B cell (primary cell): ENCODE results near the gene EIPR1. TPM values are rescaled to one million over a fixed set of nuclear protein-coding genes. Genes with fewer than 3 reads are reported as not detected.

Experiments
- ATAC-seq: fragments of 200-7000 bp; cut with Tn5 transposase; one replicate; pipeline ENCODE4 v1.10.0; 2021; ENCODE audit warnings: low read depth, mild to moderate bottlenecking, moderate number of reproducible peaks, moderate library complexity
- CTCF ChIA-PET: fragments of 350-600 bp; sonication (Branson Sonifier 250); formaldehyde crosslinking; loops from one replicate; lab custom pipeline; 2021; ENCODE audit warnings: antibody characterized with exemption, inconsistent platforms; lab: Charles Lee
- POLR2A ChIA-PET: fragments of 350-600 bp; sonication (Branson Sonifier 250); formaldehyde crosslinking; loops from one replicate; lab custom pipeline; 2021; ENCODE audit warnings: antibody characterized with exemption; lab: Charles Lee
- DNase-seq: peaks from one replicate; pipeline ENCODE4 v3.0.0; 2013
- H2AFZ ChIP-seq: 2 replicates; pipeline ENCODE4 v1.6.1; 2012; ENCODE audit warnings: mild to moderate bottlenecking, low read depth, low read length; ENCODE audit not compliant: insufficient read depth, poor library complexity, severe bottlenecking
- H3K27ac ChIP-seq, 2 donors: 1 replicate in 1 of 2; 2 replicates in 1 of 2; pipeline ENCODE4 v1.5.1; 2012 to 2013; ENCODE audit warnings: low read length in 2 of 2, mild to moderate bottlenecking in 2 of 2, moderate library complexity in 1 of 2
- H3K27me3 ChIP-seq, 4 experiments: fragments of 200-600 bp in 1 of 4; sonication (generic) in 1 of 4; replicated peaks in 1 of 4; 1 replicate in 2 of 4; 2 replicates in 2 of 4; pipeline versions ENCODE4 v1.6.1 to v1.7.0; 2013 to 2016; ENCODE audit warnings: low read length in 3 of 4, mild to moderate bottlenecking in 2 of 4, mixed read lengths in 1 of 4, moderate library complexity in 1 of 4; ENCODE audit not compliant: insufficient read depth in 4 of 4, control insufficient read depth in 3 of 4; ENCODE audit errors: control extremely low read depth in 1 of 4
- H3K36me3 ChIP-seq, 2 experiments: replicated peaks in 1 of 2; 1 replicate in 1 of 2; 2 replicates in 1 of 2; pipeline versions ENCODE4 v1.6.1 to v1.7.1; 2013; ENCODE audit warnings: low read length in 1 of 2; ENCODE audit not compliant: insufficient read depth in 2 of 2, control insufficient read depth in 1 of 2; ENCODE audit errors: control extremely low read depth in 1 of 2, extremely low read depth in 1 of 2
- H3K4me1 ChIP-seq, 2 donors: fragments of 200-600 bp in 1 of 2; sonication (generic) in 1 of 2; 1 replicate in 1 of 2; 2 replicates in 1 of 2; pipeline versions ENCODE4 v1.5.1 to v1.6.1; 2013 to 2017; ENCODE audit warnings: low read length in 2 of 2; ENCODE audit not compliant: control insufficient read depth in 2 of 2, insufficient read depth in 2 of 2
- H3K4me2 ChIP-seq: replicated peaks from 2 replicates; pipeline ENCODE3; 2012; ENCODE audit warnings: mild to moderate bottlenecking, low read depth, low read length; ENCODE audit not compliant: poor library complexity, severe bottlenecking
- H3K4me3 ChIP-seq, 5 experiments: fragments of 200-600 bp in 1 of 5; sonication (generic) in 1 of 5; 1 replicate in 3 of 5; 2 replicates in 2 of 5; pipeline versions ENCODE4 v1.5.1 to v1.7.0; 2011 to 2016; ENCODE audit warnings: low read length in 4 of 5, mild to moderate bottlenecking in 4 of 5, low read depth in 2 of 5, control low read depth in 1 of 5, moderate library complexity in 1 of 5; ENCODE audit not compliant: insufficient read depth in 1 of 5; ENCODE audit errors: control extremely low read depth in 1 of 5, extremely low read depth in 1 of 5
- H3K79me2 ChIP-seq: fragments of 200-600 bp; sonication (generic); one replicate; pipeline ENCODE4 v1.6.0; 2016; ENCODE audit warnings: low read length; ENCODE audit not compliant: control insufficient read depth, insufficient read depth
- H3K9ac ChIP-seq: fragments of 200-600 bp; sonication (generic); 2 replicates; pipeline ENCODE4 v1.6.1; 2017; ENCODE audit warnings: mild to moderate bottlenecking, low read length, moderate library complexity
- H3K9me3 ChIP-seq, 3 donors: one replicate each; pipeline versions ENCODE4 v1.6.1 to v1.7.1; 2013; ENCODE audit warnings: low read length in 2 of 3; ENCODE audit not compliant: control insufficient read depth in 2 of 3, insufficient read depth in 1 of 3; ENCODE audit errors: control extremely low read depth in 1 of 3
- H4K20me1 ChIP-seq: 2 replicates; pipeline ENCODE4 v1.6.0; 2012; ENCODE audit warnings: mild to moderate bottlenecking, low read length; ENCODE audit not compliant: insufficient read depth, control insufficient read depth, poor library complexity, severe bottlenecking
- H3K27ac Mint-ChIP-seq: one replicate; pipeline ENCODE4 v1.8.0; 2021; ENCODE audit warnings: mixed read lengths
- H3K27me3 Mint-ChIP-seq: one replicate; pipeline ENCODE4 v1.8.0; 2021; ENCODE audit warnings: mixed read lengths
- H3K4me1 Mint-ChIP-seq: one replicate; pipeline ENCODE4 v1.8.0; 2021; ENCODE audit warnings: mixed read lengths
- H3K4me3 Mint-ChIP-seq: one replicate; pipeline ENCODE4 v1.8.0; 2021; ENCODE audit warnings: mixed read lengths
- H3K9me3 Mint-ChIP-seq: one replicate; pipeline ENCODE4 v1.8.0; 2022; ENCODE audit warnings: mixed read lengths; ENCODE audit not compliant: insufficient read depth
- EZH2 ChIP-seq: IDR thresholded peaks from 2 replicates; pipeline ENCODE4 v1.6.1; 2012; ENCODE audit warnings: borderline replicate concordance, low read depth, mild to moderate bottlenecking, moderate library complexity, low read length; ENCODE audit not compliant: insufficient read depth, poor library complexity, severe bottlenecking
- WGBS: methylation state at CpG from one replicate; pipeline ENCODE4 v1.1.5; 2013; ENCODE audit warnings: missing lambda C conversion rate; ENCODE audit not compliant: insufficient coverage; 5-methylcytosine and 5-hydroxymethylcytosine counted together
- intact Hi-C: fragments of 100-400 bp; cut with micrococcal nuclease; formaldehyde crosslinking; loops from one replicate; pipeline ENCODE4 v1.10.0; 2022
- polyA plus RNA-seq: library from polyadenylated mRNA; depleted of rRNA; stranded (reverse); fragments of >200 nt; gene quantifications from 2 replicates; pipeline ENCODE4 v1.2.3, GENCODE V29; 2012
- total RNA-seq, 2 donors: library from RNA; stranded (reverse); fragments of 120-200 nt in 1 of 2; gene quantifications; 1 replicate in 1 of 2; 2 replicates in 1 of 2; pipeline versions ENCODE4 v1.2.3 to v1.2.4, GENCODE V29; 2013 to 2022
- TF ChIP-seq, protein P1 (sequence below): fragments of 200-600 bp; IDR thresholded peaks from one replicate; pipeline ENCODE4 v1.8.0; 2022; ENCODE audit warnings: antibody characterized with exemption, mild to moderate bottlenecking

Gene EIPR1
- total and polyA plus RNA-seq, 2 donors (not counting 1 experiment from before 2014, with no cell fraction given): 31.8 to 37.0 TPM

GRCh38 chr2:3244486-3244885 is 133.1 kb downstream of the EIPR1 start:
- H3K4me1 ChIP-seq: peaks cover 29 to 30% of the 10 kb centered on the region in 2 donors
- H3K79me2 ChIP-seq: peaks cover 31% of the 10 kb centered on the region
- intact Hi-C loops: no loop called here
- H3K9me3 ChIP-seq: peaks cover 3 to 12% (median 10%) of the 10 kb centered on the region in 3 donors
- ATAC-seq (no peak), DNase-seq (no peak)
- H3K4me2 ChIP-seq: no peak overlapping the region
- H3K9me3 Mint-ChIP-seq: peaks cover 9% of the 10 kb centered on the region
- H3K36me3 ChIP-seq: peaks cover 3 to 4% of the 10 kb centered on the region in 2 experiments
- no peak overlapping the region for H3K9ac ChIP-seq
- ChIA-PET CTCF (no interaction called here), POLR2A (no interaction called here)
- no peaks in the 10 kb centered on the region for H3K27me3 ChIP-seq
- H3K27me3 Mint-ChIP-seq: no peaks in the 10 kb centered on the region
- no peak overlapping the region for H3K27ac ChIP-seq
- no peak overlapping the region for H3K4me3 ChIP-seq
- no peaks in the 10 kb centered on the region for H4K20me1 ChIP-seq
- TF ChIP-seq, protein P1, sequence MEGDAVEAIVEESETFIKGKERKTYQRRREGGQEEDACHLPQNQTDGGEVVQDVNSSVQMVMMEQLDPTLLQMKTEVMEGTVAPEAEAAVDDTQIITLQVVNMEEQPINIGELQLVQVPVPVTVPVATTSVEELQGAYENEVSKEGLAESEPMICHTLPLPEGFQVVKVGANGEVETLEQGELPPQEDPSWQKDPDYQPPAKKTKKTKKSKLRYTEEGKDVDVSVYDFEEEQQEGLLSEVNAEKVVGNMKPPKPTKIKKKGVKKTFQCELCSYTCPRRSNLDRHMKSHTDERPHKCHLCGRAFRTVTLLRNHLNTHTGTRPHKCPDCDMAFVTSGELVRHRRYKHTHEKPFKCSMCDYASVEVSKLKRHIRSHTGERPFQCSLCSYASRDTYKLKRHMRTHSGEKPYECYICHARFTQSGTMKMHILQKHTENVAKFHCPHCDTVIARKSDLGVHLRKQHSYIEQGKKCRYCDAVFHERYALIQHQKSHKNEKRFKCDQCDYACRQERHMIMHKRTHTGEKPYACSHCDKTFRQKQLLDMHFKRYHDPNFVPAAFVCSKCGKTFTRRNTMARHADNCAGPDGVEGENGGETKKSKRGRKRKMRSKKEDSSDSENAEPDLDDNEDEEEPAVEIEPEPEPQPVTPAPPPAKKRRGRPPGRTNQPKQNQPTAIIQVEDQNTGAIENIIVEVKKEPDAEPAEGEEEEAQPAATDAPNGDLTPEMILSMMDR: no peak
- TF ChIP-seq EZH2: no peak
- 71% methylated on average over 1 of the region's 7 CpGs for WGBS
- H3K4me3 Mint-ChIP-seq: no peak overlapping the region
- H2AFZ ChIP-seq: no peak overlapping the region
- H3K4me1 Mint-ChIP-seq: peaks cover 18% of the 10 kb centered on the region
- H3K27ac Mint-ChIP-seq: no peak overlapping the region

DNA sequence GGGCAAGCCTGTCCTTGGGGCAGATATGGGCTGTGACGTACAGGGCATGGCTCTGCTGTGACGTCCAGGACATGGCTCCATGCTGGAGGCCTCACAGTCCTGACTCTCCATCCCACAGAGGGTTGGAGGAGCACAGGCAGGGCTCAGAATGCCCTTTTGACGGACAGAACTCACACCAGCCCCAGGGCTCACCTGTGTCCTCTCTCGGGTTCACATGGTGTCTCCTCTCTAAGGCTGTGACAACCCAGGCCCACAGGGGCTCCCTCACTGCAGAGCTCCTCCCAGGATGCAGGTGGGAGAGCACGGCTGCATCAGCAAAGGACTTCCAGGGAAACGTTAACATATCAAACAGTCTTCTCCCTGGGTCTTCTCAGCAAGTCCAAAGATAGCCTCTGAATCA is 133.8 kb downstream of the EIPR1 start:
- H3K4me3 Mint-ChIP-seq: no peak overlapping the region
- no peak overlapping the region for H3K4me2 ChIP-seq
- CTCF ChIA-PET: no interaction called here

More for the DNA sequence above, 133.8 kb downstream of the EIPR1 start:
- Histone ChIP-seq H3K27ac (no peak overlapping the region), H4K20me1 (no peaks in the 10 kb centered on the region), H3K36me3 (peaks cover 0 to 3% of the 10 kb centered on the region in 2 experiments), H3K79me2 (peaks cover 35% of the 10 kb centered on the region), H3K9ac (no peak overlapping the region), H3K4me3 (no peak overlapping the region), H3K9me3 (peaks cover 0 to 10% (median 3%) of the 10 kb centered on the region in 3 donors), H3K4me1 (peaks cover 34 to 37% of the 10 kb centered on the region in 2 donors), H2AFZ (no peak overlapping the region), H3K27me3 (no peaks in the 10 kb centered on the region)
- no peak for ATAC-seq
- H3K9me3 Mint-ChIP-seq: peaks cover 2% of the 10 kb centered on the region
- H3K27ac Mint-ChIP-seq: no peak overlapping the region
- POLR2A ChIA-PET: interaction anchor here (1.5 kb wide), 1 partner anchor 10 kb away, joined by 6 read pairs; no protein-coding TSS in a partner anchor
- intact Hi-C loops: no loop called here
- WGBS: 65% methylated on average over 6 of the region's 6 CpGs
- DNase-seq: no peak
- TF ChIP-seq, protein P1: no peak
- no peak for TF ChIP-seq EZH2
- H3K4me1 Mint-ChIP-seq: peaks cover 18% of the 10 kb centered on the region
- no peaks in the 10 kb centered on the region for H3K27me3 Mint-ChIP-seq
